Measurements from ENCODE around the gene ARHGAP8. TPM values are rescaled to one million over a fixed set of nuclear protein-coding genes. Genes with fewer than 3 reads are reported as not detected.
A peak's percentile ranks its signal among the peaks of the same experiment; 100 is the strongest.

The ARHGAP8 gene
- total and polyA plus RNA-seq, 2 of the 13 experiments (the other 11 are each of a cell fraction or from before 2014, with no cell fraction given), result 0.07 TPM; not detected in 1

- TF ChIP-seq ZNF800 (CRISPR knock-in tag; IDR thresholded peaks at IDR 0.05) (no peak), AGO2 (optimal IDR thresholded peaks at IDR 0.05; ENCODE audit: low read depth, low read length) (peak; percentile 32)
- Histone ChIP-seq H2AFZ (ENCODE audit: low read length) (no peak overlapping the region), H3K27me3 (ENCODE audit: control insufficient read depth in 1 of 2, insufficient read depth in 2 of 2, low read length in 2 of 2) (no peaks in the 10 kb centered on the region), H3K36me3 (replicated peaks in 1 of 2; ENCODE audit: control insufficient read depth in 1 of 2, insufficient read depth in 2 of 2, low read length in 2 of 2) (peaks cover 11 to 16% of the 10 kb centered on the region in 2 experiments; a peak in 4 of 5 replicates), H3K9ac (ENCODE audit: insufficient read depth, low read depth, low read length) (no peak overlapping the region), H4K20me1 (ENCODE audit: insufficient read depth, low read length) (0 out of 2 replicates have a peak, but pooled peaks cover 3% of the 10 kb centered on the region), H3K79me2 (ENCODE audit: insufficient read depth, low read length) (no peaks in the 10 kb centered on the region), H3K9me3 (ENCODE audit: low read length) (no peaks in the 10 kb centered on the region), H3K4me1 (ENCODE audit: insufficient read depth, low read length) (peaks cover 24% of the 10 kb centered on the region), H3K27ac (ENCODE audit: extremely low read length, insufficient read depth, low read length) (no peak overlapping the region), H3K4me2 (ENCODE audit: low read depth, low read length) (no peak overlapping the region), H3K4me3 (replicated peaks in 1 of 3; ENCODE audit: insufficient read depth in 1 of 3, low read depth in 2 of 3, low read length in 3 of 3) (no peak overlapping the region)
- WGBS (ENCODE audit: low lambda C conversion rate), result 100% methylated on average over 5 of the region's 21 CpGs
- ChIA-PET CTCF (ENCODE audit: low intra/inter-chr PET ratio, low total read pairs) (no interaction called here), POLR2A (no interaction called here)
- BruUV-seq (replicated peaks), result no TSS peak
- ATAC-seq, result no peak
- no peak for DNase-seq (ENCODE audit: low spot score)
- intact Hi-C loops (cut with micrococcal nuclease; ENCODE audit: unreplicated experiment), result no loop called here
- in situ Hi-C loops (cut with HindIII; ENCODE audit: extremely low pct_ligation_motif_present, low pct_unique_long_range_greater_than_20kb), result no loop called here
- no peak for FAIRE-seq
Measured at GRCh38 chr22:44727148-44727547, 25.2 kb upstream of the ARHGAP8 start.

GRCh38 chr22:44727709-44728108 is 24.7 kb upstream of the ARHGAP8 start:
- Histone ChIP-seq H3K79me2 (ENCODE audit: insufficient read depth, low read length) (no peaks in the 10 kb centered on the region), H3K9ac (ENCODE audit: insufficient read depth, low read depth, low read length) (no peak overlapping the region), H3K4me2 (ENCODE audit: low read depth, low read length) (no peak overlapping the region), H2AFZ (ENCODE audit: low read length) (no peak overlapping the region), H3K4me3 (replicated peaks in 1 of 3; ENCODE audit: insufficient read depth in 1 of 3, low read depth in 2 of 3, low read length in 3 of 3) (no peak overlapping the region), H3K4me1 (ENCODE audit: insufficient read depth, low read length) (peaks cover 21% of the 10 kb centered on the region), H3K27me3 (ENCODE audit: control insufficient read depth in 1 of 2, insufficient read depth in 2 of 2, low read length in 2 of 2) (no peaks in the 10 kb centered on the region), H3K36me3 (replicated peaks in 1 of 2; ENCODE audit: control insufficient read depth in 1 of 2, insufficient read depth in 2 of 2, low read length in 2 of 2) (peaks cover 10 to 16% of the 10 kb centered on the region in 2 experiments; a peak in 4 of 5 replicates), H3K9me3 (ENCODE audit: low read length) (no peaks in the 10 kb centered on the region), H3K27ac (ENCODE audit: extremely low read length, insufficient read depth, low read length) (peak overlapping the region; percentile 38), H4K20me1 (ENCODE audit: insufficient read depth, low read length) (0 out of 2 replicates have a peak, but pooled peaks cover 3% of the 10 kb centered on the region)
- no peak for FAIRE-seq
- ChIA-PET CTCF (ENCODE audit: low intra/inter-chr PET ratio, low total read pairs) (no interaction called here), POLR2A (no interaction called here)
- intact Hi-C loops (cut with micrococcal nuclease; ENCODE audit: unreplicated experiment) (no loop called here), in situ Hi-C loops (cut with HindIII; ENCODE audit: extremely low pct_ligation_motif_present, low pct_unique_long_range_greater_than_20kb) (no loop called here)
- 95% methylated on average over 9 of the region's 13 CpGs for WGBS (ENCODE audit: low lambda C conversion rate)
- no peak for ATAC-seq
- BruUV-seq (replicated peaks), result no TSS peak
- no peak for TF ChIP-seq PITX1 (CRISPR knock-in tag; IDR thresholded peaks at IDR 0.05)
- TF ChIP-seq U2AF2 (IDR thresholded peaks at IDR 0.05; ENCODE audit: low read depth, low read length), result no peak
- no peak for TF ChIP-seq SOX5 (CRISPR knock-in tag; IDR thresholded peaks at IDR 0.05; ENCODE audit: borderline replicate concordance)
- TF ChIP-seq IKZF5 (CRISPR knock-in tag; IDR thresholded peaks at IDR 0.05), result no peak
- no peak for TF ChIP-seq ZFAT (CRISPR knock-in tag; conservative IDR thresholded peaks at IDR 0.05)
- no peak for TF ChIP-seq ZBTB44 (CRISPR knock-in tag; IDR thresholded peaks at IDR 0.05)
- TF ChIP-seq ZNF232 (CRISPR knock-in tag; IDR thresholded peaks at IDR 0.05; ENCODE audit: borderline replicate concordance), result no peak
- TF ChIP-seq DPF2 (CRISPR knock-in tag; IDR thresholded peaks at IDR 0.05; ENCODE audit: borderline replicate concordance, low read depth), result no peak
- TF ChIP-seq KDM6A (CRISPR knock-in tag; IDR thresholded peaks at IDR 0.05; ENCODE audit: low read depth), result no peak
- TF ChIP-seq ELK4 (CRISPR knock-in tag; IDR thresholded peaks at IDR 0.05; ENCODE audit: borderline replicate concordance), result no peak
- no peak for DNase-seq (ENCODE audit: low spot score)
